DOHH2 (cell line): ENCODE data around the gene SNX19.

ENCODE experiments used
- EZH2phosphoT487 ChIP-seq: fragments of 200-600 bp; sonication (generic); IDR thresholded peaks from 2 replicates; pipeline ENCODE4 v1.6.1; 2017; ENCODE audit warnings: borderline replicate concordance, mild to moderate bottlenecking, antibody characterized with exemption, low read length, moderate library complexity, mixed read lengths
- TF ChIP-seq, protein P1 (sequence below): fragments of 200-600 bp; sonication (generic); IDR thresholded peaks from one replicate; pipeline ENCODE4 v1.5.1; 2014; ENCODE audit warnings: antibody characterized with exemption, mild to moderate bottlenecking, low read depth, low read length; ENCODE audit not compliant: poor library complexity, severe bottlenecking

GRCh38 chr11:130947889-130948288 is 31.6 kb upstream of the SNX19 start:
- TF ChIP-seq, protein P1, sequence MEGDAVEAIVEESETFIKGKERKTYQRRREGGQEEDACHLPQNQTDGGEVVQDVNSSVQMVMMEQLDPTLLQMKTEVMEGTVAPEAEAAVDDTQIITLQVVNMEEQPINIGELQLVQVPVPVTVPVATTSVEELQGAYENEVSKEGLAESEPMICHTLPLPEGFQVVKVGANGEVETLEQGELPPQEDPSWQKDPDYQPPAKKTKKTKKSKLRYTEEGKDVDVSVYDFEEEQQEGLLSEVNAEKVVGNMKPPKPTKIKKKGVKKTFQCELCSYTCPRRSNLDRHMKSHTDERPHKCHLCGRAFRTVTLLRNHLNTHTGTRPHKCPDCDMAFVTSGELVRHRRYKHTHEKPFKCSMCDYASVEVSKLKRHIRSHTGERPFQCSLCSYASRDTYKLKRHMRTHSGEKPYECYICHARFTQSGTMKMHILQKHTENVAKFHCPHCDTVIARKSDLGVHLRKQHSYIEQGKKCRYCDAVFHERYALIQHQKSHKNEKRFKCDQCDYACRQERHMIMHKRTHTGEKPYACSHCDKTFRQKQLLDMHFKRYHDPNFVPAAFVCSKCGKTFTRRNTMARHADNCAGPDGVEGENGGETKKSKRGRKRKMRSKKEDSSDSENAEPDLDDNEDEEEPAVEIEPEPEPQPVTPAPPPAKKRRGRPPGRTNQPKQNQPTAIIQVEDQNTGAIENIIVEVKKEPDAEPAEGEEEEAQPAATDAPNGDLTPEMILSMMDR, result no peak
- TF ChIP-seq EZH2phosphoT487, result no peak
